GM19324 (cell line): ENCODE measurements around the gene CCDC39.
"Not testable (repeated sequence)": the region's sequence is repeated elsewhere in the genome, so short reads cannot be mapped to it uniquely, and the experiment has no call there.

ENCODE experiments used
- ATAC-seq: cut with Tn5 transposase; IDR thresholded peaks from one replicate; pipeline ENCODE4 v1.9.1; 2021; ENCODE audit warnings: mild to moderate bottlenecking, moderate library complexity; ENCODE audit not compliant: unreplicated experiment, low FRiP score

Gene CCDC39

GRCh38 chr3:180626844-180627243 lies 52.4 kb downstream of the CCDC39 start:
- ATAC-seq: peak; percentile 91

- ATAC-seq: no peak
Measured at GRCh38 chr3:180624714-180625113, 54.6 kb downstream of the CCDC39 start.

- ATAC-seq: no peak
Measured at GRCh38 chr3:180619723-180620122, 59.6 kb downstream of the CCDC39 start.

DNA sequence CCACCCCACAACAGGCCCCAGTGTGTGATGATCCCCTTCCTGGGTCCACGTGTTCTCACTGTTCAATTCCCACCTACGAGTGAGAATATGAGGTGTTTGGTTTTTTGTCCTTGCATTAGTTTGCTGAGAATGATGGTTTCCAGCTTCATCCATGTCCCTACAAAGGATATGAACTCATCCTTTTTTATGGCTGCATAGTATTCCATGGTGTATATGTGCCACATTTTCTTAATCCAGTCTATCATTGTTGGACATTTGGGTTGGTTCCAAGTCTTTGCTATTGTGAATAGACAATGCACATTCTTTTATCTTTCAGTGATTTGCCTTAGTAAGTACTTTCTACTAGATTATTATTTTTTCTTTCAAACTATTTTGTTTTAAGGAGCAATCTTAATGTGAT lies 60.7 kb downstream of the CCDC39 start:
- ATAC-seq: not testable (repeated sequence)

DNA sequence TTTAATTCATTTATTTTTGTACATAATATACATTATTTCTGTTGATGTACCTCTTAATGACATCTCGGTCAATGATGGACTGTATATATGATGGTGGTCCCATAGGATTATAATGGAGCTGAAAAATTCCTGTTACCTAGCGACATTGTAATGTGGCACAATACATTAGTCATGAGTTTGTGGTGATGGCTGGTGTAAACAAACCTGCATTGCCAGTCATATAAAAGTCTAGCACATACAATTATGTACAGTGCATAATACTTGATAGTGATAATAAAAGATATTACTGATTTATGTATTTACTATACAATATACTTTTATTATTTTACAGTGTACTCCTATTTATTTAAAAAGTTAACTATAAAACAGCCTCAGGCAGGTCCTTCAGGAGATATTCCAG lies 62.2 kb downstream of the CCDC39 start:
- no peak for ATAC-seq

DNA sequence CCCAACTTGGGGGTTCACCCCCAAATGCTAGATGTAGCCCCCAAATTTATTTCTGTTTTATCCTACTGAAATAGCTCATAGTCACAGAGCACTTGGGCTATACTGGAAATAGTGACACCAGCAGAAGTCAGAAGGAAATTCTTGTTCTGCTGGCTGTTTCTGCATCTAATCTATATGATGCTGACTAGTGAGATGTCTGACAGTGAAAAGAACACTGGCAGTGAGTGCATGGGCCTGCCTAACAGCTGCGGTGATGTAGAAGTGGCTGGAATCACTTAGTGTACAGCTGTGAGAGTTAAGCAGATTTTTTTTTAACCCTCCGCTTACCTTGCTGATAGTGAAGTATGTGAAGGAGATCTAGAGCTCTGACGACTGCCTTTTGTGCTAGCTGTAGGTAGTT lies 63.3 kb downstream of the CCDC39 start:
- ATAC-seq: no peak

- no peak for ATAC-seq
Measured at GRCh38 chr3:180612364-180612763, 66.9 kb downstream of the CCDC39 start.

DNA sequence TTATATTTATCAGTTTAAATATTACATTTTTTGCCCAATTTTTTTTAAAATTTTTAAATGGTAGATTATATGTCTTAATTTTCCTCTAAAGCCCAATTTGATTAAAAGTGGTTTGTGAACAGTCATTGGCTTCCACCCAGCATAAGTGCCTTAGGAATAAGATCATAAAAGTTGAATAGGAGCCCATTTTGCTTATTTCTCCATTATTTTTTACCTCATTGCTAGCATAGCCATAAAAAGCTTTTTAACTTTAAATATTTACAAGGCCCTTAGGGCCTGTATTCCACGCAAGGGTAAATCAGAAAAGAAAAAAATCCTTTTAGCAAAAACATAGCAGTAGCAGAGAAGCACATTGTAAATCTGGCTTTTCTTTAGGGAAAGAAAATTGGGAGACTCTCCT lies 68.3 kb downstream of the CCDC39 start:
- ATAC-seq: no peak

DNA sequence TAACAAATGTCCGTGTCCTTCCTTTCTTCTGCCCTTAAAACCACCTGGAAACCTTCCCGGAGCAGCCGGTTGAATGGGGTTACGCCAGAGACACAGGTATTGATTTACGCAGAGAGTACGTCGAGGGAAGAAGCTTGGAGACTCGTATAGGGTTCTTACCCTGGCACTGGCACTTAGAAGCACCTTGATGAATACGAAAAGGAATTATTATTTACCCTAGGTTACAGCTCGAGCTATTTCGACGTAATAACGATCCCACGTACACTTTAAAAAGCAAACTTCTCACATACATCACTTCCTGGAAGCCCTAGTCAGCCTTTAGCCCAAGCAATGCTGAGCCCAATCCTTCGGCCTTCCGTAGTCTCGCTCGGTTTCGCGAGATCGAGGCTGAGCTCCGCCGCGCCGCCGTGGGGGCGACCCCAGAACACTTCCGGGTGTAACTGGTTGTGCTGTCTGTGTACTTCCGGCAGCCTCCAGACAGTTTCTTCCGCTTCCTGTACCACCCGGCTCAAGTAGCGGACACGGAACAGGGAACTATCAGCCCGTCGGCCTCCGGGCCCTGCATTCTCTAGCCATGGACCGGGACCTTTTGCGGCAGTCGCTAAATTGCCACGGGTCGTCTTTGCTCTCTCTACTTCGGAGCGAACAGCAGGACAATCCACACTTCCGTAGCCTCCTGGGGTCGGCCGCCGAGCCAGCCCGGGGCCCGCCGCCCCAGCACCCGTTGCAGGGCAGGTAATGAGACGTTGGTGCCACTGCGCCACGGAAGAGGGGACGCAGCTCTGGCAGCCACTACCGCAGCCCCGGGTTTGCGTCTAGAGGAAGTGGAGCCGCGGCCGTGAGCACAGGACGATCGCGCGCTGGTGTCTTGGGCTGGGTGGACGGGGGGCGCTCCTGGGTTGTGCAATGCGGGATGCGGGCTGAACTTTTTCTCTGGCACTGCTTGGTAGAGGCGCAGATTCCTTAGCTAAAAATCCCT lies 77.3 kb downstream of the CCDC39 start, which contains the start of gene TTC14:
TTC14 (plus strand) TSS at position 476 of the 979 bp plus-strand sequence; CDS start at position 575, 99 bp downstream.
- ATAC-seq: peak; percentile 99

- ATAC-seq: no peak
Measured at GRCh38 chr3:180600473-180600872, 78.8 kb downstream of the CCDC39 start.

DNA sequence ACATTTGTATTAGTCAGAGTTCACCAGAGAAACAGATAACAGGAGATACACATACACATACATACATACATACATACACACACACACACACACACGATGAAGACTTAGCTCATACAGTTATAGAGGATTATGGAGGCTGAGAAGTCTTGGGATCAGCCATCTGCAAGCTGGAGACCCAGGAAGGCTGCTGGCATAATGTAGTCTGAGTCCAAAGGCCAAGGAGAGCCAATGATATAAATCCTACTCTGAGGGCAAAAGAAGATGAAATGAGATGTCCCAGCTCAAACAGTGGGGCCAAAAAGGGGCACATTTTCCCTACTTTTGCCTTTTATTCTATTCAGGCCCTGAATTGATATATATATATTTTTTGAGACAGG lies 83.7 kb downstream of the CCDC39 start:
- no peak for ATAC-seq

DNA sequence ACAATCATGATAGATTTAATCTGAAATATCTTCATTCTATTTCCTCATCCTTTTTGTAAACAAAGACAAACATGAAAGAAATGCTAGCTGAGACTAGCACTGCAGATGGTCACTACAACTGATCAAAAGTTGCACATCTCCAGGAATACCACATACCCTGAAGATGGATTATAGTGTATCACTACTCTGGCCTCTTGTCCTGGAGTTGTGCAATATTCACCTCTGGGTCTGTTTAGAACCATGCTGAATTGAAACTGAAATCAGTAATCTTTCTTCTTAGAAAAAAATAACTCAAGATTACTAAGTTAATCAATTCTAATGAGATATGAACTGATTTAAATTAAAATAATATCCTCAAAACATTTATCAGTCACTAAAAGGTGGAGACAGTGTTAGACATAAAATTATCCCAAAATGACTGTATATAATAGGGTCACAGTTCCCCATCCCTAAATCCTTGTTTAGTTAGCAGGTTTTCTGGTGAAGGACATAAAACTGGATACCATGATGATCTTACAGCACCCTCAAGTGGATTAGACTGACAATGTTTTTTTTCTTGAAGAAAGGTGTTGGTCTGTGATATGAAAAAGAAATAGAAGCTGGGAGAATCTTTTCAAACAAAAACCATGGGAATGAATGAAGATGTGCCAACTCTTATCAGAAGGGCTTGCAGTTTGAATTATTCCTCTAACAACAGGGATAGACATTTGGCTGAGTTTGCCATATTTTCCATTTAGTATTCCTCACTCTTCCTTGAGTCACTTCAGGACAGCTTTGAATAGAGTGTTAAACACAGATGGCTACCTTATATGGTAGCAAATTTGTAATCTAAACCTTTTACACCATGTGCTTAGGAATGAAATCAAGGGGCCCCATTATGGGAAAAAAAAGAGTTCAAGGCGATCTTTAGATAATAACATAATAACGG lies 84.4 kb downstream of the CCDC39 start:
- ATAC-seq: peak; percentile 49

DNA sequence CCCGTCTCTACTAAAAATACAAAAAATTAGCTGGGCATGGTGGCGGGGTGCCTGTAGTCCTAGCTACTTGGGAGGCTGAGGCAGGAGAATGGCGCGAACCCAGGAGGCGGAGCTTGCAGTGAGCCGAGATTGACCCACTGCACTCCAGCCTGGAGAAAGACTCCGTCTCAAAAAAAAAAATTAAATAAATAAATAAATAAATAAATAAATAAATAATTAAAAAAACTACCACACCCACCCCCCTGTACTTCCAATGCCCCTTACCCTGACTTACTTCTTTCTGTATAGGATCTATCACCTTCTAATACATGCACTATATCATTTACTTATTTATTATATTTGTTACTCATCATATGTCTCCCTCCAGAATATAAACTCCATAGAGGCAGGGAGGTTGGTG lies 85.7 kb downstream of the CCDC39 start:
- ATAC-seq: not testable (repeated sequence)

GRCh38 chr3:180590396-180590795 lies 88.9 kb downstream of the CCDC39 start:
- ATAC-seq: no peak

DNA sequence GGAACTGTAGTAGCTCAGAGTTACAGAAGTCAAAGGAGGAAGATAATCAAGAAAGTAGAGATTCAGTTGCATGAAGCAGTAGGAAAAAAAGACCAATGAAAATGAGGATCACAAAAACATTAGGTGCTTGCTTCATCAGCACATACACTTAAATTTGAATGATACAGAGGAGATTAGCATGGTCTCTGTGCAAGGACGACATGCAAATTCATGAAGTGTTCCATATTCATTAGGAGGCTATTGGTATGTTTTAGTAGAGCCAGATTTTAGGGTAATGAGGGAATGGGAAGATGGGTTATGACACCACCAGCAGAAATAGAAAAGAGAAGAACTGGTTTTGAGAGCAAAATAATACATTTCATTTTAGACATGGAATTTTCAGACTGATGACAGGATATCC lies 98.4 kb downstream of the CCDC39 start:
- no peak for ATAC-seq

GRCh38 chr3:180575571-180575970 lies 103.7 kb downstream of the CCDC39 start:
- ATAC-seq: no peak

GRCh38 chr3:180571831-180572598 lies 107.3 kb downstream of the CCDC39 start:
- ATAC-seq: peak; percentile 88

DNA sequence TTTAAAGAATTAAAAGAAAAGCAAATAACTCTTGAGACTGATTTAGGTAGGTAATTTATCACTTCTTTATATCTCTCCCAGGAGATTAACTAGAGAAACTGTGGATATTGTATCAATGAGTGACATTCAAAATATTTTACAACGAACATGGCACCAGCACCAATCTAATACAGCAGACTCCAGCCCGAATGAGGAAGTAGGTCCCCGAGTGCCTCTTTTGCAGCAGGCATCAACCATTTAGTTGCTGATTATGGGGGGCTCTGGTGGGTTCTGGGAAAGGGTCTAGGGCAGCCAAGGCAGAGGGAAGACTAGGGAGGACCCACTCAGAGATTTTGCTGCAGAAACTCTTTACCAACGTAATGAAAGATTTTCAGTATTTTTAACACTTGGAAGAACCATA lies 109.1 kb downstream of the CCDC39 start:
- ATAC-seq: no peak

GRCh38 chr3:180564676-180565075 lies 114.6 kb downstream of the CCDC39 start:
- ATAC-seq: no peak
